ENCODE data around the gene HCN4.

HCN4 gene

DNA sequence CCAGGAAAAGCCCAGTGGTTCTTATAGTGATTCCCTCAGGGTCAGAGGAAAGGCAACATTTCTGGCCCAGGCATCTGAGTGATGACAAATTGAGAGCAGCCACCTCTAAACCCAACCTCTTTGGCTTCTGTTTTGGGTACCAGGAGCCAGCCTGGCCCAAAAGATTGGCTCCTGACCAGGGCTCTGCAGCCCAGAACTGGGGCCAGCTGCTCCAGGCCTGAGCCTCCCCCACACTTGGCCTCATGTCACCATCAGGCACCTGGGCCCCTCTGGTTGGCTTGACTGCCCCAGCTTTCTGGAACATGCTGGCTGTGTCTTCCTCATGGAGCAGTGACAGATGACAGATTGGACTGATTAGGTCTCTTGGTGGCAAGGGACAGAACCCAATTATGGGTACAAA, 26.0 kb upstream of the HCN4 start:
- in situ Hi-C loops (cut with HindIII; ENCODE audit: low sequenced_read_pairs), result no loop called here
- no peak overlapping the region for H3K4me3 ChIP-seq (ENCODE audit: low read depth, low read length)

DNA sequence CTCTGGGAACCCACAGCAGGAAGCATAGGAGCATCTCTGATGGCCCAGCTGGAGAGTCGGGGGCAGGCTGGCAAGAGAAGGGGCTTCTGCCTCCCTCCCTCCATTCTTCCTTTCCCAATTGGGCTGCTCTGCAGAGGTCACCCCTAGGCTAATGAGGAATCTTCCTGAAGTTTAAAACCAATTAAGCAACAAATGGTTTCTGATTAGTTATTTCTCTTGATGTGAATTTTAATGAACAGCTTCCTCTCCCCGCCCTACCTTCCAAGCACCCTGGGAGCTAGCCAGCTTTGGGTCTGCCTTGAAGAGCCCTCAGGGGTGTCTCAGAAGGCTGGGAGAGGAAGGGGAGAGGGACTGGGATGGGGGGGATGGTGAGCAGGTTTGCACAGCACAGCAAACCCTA, 24.6 kb upstream of the HCN4 start:
- in situ Hi-C loops (cut with HindIII; ENCODE audit: low sequenced_read_pairs), result no loop called here
- H3K4me3 ChIP-seq (ENCODE audit: low read depth, low read length), result no peak overlapping the region
- no peak for DNase-seq (ENCODE audit: low read depth, low spot score)
- TF ChIP-seq, protein P1, sequence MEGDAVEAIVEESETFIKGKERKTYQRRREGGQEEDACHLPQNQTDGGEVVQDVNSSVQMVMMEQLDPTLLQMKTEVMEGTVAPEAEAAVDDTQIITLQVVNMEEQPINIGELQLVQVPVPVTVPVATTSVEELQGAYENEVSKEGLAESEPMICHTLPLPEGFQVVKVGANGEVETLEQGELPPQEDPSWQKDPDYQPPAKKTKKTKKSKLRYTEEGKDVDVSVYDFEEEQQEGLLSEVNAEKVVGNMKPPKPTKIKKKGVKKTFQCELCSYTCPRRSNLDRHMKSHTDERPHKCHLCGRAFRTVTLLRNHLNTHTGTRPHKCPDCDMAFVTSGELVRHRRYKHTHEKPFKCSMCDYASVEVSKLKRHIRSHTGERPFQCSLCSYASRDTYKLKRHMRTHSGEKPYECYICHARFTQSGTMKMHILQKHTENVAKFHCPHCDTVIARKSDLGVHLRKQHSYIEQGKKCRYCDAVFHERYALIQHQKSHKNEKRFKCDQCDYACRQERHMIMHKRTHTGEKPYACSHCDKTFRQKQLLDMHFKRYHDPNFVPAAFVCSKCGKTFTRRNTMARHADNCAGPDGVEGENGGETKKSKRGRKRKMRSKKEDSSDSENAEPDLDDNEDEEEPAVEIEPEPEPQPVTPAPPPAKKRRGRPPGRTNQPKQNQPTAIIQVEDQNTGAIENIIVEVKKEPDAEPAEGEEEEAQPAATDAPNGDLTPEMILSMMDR (IDR thresholded peaks at IDR 0.05; ENCODE audit: low read depth, low read length), result no peak

More for the DNA sequence above, 26.0 kb upstream of the HCN4 start:
- DNase-seq (ENCODE audit: low read depth, low spot score), result no peak
- TF ChIP-seq, protein P1 (IDR thresholded peaks at IDR 0.05; ENCODE audit: low read depth, low read length), result no peak

DNA sequence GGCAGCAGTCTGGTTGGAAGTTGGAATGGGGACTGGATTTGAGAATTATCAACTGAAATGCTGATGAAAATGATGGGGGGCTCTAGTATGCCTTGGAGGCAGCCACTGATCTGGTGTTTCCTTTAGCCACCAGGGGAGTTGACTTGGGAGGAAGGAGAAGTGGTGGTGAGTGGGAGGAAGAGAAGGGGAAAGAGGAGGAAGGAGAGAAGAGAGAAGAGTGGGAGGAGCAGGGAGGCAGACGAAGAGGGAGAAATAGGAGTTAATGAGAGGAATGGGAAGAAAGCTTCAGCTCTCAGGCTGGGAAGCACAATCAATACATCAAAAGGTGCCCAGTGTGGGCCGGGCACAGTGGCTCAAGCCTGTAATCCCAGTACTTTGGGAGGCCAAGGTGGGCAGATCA, 23.3 kb upstream of the HCN4 start:
- in situ Hi-C loops (cut with HindIII; ENCODE audit: low sequenced_read_pairs), result no loop called here
- DNase-seq (ENCODE audit: low read depth, low spot score), result no peak
- no peak overlapping the region for H3K4me3 ChIP-seq (ENCODE audit: low read depth, low read length)
- TF ChIP-seq, protein P1 (IDR thresholded peaks at IDR 0.05; ENCODE audit: low read depth, low read length), result no peak

DNA sequence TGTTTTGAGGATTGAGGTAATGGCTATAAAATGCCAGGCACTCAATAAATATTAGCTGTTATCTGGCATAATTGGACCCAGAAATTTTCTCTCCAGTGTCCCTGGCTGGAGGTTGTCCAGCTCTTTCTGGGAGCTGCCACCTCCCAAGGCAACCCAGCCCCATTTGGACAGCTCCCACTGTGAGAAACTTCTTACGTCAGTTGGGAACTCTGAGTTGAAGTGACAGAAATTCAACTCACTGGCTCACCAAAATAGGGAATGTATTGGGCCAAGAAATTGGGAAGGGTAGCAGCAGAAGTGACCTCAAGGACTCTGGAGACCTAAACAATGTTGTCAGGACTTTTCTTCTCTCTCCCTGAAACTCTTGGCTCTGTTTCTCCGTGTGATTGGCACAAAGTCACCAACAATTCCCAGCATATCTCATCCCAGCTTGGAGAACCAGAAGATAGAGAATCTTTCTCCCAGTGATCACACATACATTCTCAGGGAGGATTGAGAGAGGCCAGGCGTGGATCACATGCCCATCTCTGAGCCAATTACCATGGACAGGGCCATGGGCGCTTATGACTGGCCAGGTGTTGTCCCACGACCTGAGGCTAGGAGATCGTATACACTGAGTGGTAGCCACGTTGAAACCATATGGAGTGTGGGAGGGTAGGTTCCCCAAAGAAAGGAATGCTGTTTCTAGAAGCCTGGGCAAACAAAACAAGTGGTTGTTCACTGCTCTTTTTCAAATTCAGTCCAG, 22.5 kb upstream of the HCN4 start:
- DNase-seq (ENCODE audit: low read depth, low spot score), result no peak
- H3K4me3 ChIP-seq (ENCODE audit: low read depth, low read length), result no peak overlapping the region
- TF ChIP-seq, protein P1 (IDR thresholded peaks at IDR 0.05; ENCODE audit: low read depth, low read length), result no peak
- in situ Hi-C loops (cut with HindIII; ENCODE audit: low sequenced_read_pairs), result no loop called here

DNA sequence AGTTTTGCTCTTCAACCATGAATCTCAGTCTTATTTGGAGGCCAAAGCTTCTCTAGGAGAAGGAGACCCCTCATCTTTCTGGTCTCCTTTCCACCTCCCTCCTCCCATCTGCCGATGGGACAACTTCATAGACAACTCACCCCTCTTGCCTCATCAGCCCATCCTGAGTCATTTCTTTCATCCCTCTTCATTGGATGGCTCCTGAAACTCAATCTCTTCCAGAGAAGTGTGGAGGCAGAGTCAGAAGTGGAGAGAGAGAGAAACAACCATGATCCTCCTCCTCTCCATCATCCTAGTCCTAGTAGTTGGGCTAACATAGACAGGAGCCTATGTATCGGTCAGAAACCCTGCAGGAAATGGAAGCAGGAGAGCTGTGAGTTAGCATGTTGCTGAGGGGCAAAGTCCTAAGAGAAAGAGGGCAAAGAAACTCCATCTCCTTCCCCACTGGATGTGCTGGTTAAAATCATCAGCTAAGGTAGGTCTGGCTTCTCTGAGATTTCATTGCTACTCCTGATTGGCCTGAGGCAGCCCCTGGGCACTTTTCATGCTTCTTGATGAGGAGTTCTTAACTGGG, 21.3 kb upstream of the HCN4 start:
- H3K4me3 ChIP-seq (ENCODE audit: low read depth, low read length), result no peak overlapping the region
- no peak for DNase-seq (ENCODE audit: low read depth, low spot score)
- in situ Hi-C loops (cut with HindIII; ENCODE audit: low sequenced_read_pairs), result no loop called here
- TF ChIP-seq, protein P1 (IDR thresholded peaks at IDR 0.05; ENCODE audit: low read depth, low read length), result no peak

DNA sequence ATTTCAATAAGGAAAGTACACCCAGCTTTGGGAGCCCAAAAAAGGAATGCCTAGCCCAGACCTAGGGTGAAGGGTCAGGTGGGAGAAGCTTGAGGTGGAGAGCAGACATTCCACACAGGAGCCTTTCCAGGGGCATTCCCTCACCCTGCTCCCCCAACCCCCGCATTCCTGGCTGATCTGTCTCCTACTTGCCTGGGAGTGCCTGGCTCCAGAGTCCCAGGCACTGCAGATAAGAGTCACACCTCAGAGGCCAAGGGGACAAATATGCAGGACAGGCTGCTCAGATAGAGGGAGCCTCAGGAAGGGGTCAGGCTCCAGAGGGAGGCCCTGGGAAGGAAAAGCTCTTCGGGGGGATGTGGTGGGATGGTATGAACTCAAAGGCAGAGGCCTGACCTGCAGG, 20.8 kb upstream of the HCN4 start:
- in situ Hi-C loops (cut with HindIII; ENCODE audit: low sequenced_read_pairs), result no loop called here
- no peak for DNase-seq (ENCODE audit: low read depth, low spot score)

More for the DNA sequence above, 20.8 kb upstream of the HCN4 start:
- H3K4me3 ChIP-seq (ENCODE audit: low read depth, low read length), result no peak overlapping the region
- TF ChIP-seq, protein P1 (IDR thresholded peaks at IDR 0.05; ENCODE audit: low read depth, low read length), result no peak

Data from astrocyte of the spinal cord (primary cell).